ENCODE results near the gene ETV3.

The ETV3 gene

GRCh38 chr1:157145076-157145475 lies 6.9 kb upstream of the ETV3 start:
- no peak overlapping the region for H3K4me3 ChIP-seq (ENCODE audit: low read depth, low read length)
- TF ChIP-seq, protein P1, sequence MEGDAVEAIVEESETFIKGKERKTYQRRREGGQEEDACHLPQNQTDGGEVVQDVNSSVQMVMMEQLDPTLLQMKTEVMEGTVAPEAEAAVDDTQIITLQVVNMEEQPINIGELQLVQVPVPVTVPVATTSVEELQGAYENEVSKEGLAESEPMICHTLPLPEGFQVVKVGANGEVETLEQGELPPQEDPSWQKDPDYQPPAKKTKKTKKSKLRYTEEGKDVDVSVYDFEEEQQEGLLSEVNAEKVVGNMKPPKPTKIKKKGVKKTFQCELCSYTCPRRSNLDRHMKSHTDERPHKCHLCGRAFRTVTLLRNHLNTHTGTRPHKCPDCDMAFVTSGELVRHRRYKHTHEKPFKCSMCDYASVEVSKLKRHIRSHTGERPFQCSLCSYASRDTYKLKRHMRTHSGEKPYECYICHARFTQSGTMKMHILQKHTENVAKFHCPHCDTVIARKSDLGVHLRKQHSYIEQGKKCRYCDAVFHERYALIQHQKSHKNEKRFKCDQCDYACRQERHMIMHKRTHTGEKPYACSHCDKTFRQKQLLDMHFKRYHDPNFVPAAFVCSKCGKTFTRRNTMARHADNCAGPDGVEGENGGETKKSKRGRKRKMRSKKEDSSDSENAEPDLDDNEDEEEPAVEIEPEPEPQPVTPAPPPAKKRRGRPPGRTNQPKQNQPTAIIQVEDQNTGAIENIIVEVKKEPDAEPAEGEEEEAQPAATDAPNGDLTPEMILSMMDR (IDR thresholded peaks at IDR 0.05; ENCODE audit: low read depth, low read length, missing control alignments): no peak
- H3K27me3 ChIP-seq (replicated peaks): no peaks in the 10 kb centered on the region
- H3K36me3 ChIP-seq (replicated peaks): no peaks in the 10 kb centered on the region
- no peak for DNase-seq
- no peak overlapping the region for H3K27ac ChIP-seq
- in situ Hi-C loops (cut with HindIII; ENCODE audit: low pct_ligation_motif_present, low sequenced_read_pairs): no loop called here

DNA sequence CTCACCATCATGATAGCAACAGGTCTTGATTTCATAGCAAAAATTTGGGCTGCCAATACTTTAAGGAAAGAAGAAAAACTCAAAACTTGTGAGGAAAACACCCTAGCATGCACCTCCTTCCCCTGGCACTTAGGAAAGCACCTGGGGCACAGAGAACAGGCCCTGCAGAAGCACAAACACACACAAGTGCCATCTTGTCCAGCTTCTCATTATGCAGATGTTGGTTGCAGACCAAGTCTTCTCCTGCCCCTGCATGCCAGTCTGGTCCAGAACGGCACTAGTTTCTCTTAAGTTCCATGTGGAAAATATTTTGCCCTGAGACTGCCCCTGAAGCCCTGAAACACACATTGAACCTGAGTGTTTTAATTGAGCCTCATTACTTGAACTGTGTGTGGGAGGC lies 6.3 kb upstream of the ETV3 start:
- in situ Hi-C loops (cut with HindIII; ENCODE audit: low pct_ligation_motif_present, low sequenced_read_pairs): no loop called here
- no peak overlapping the region for H3K4me3 ChIP-seq (ENCODE audit: low read depth, low read length)
- H3K27ac ChIP-seq: no peak overlapping the region
- H3K27me3 ChIP-seq (replicated peaks): no peaks in the 10 kb centered on the region
- no peak for DNase-seq
- TF ChIP-seq, protein P1 (IDR thresholded peaks at IDR 0.05; ENCODE audit: low read depth, low read length, missing control alignments): no peak
- no peaks in the 10 kb centered on the region for H3K36me3 ChIP-seq (replicated peaks)

- Histone ChIP-seq H3K27ac (no peak overlapping the region), H3K4me3 (ENCODE audit: low read depth, low read length) (no peak overlapping the region), H3K36me3 (replicated peaks) (no peaks in the 10 kb centered on the region), H3K27me3 (replicated peaks) (no peaks in the 10 kb centered on the region)
- in situ Hi-C loops (cut with HindIII; ENCODE audit: low pct_ligation_motif_present, low sequenced_read_pairs): no loop called here
- TF ChIP-seq, protein P1 (IDR thresholded peaks at IDR 0.05; ENCODE audit: low read depth, low read length, missing control alignments): no peak
- DNase-seq: no peak
These were observed 4.7 kb upstream of the ETV3 start for GRCh38 chr1:157142765-157143423.

DNA sequence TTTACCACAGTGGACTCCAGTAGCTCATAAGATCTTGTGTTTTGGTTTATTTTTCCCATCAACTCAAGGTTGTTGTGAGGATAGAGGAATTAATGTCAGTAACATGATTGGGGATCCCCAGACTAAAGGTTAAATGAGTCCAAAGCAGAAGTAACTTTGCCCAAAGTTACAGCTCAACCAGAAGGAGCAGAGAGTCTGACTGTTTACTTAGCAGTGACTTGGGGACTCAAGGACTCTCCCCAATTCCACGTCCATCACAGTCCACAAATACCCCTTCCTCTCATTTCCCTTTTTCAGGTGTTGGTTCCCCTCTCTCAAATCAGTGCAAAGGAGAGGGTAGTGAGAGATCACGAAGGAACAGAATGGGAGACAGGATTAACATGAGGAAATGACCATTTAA lies 4.0 kb upstream of the ETV3 start:
- in situ Hi-C loops (cut with HindIII; ENCODE audit: low pct_ligation_motif_present, low sequenced_read_pairs): no loop called here

GRCh38 chr1:157141212-157141855 lies 3.1 kb upstream of the ETV3 start:
- TF ChIP-seq, protein P1 (IDR thresholded peaks at IDR 0.05; ENCODE audit: low read depth, low read length, missing control alignments): no peak
- no peak overlapping the region for H3K4me3 ChIP-seq (ENCODE audit: low read depth, low read length)
- no peaks in the 10 kb centered on the region for H3K27me3 ChIP-seq (replicated peaks)
- DNase-seq: no peak
- H3K27ac ChIP-seq: no peak overlapping the region
- H3K36me3 ChIP-seq (replicated peaks): no peaks in the 10 kb centered on the region
- in situ Hi-C loops (cut with HindIII; ENCODE audit: low pct_ligation_motif_present, low sequenced_read_pairs): no loop called here

More for the DNA sequence above, 4.0 kb upstream of the ETV3 start:
- no peak overlapping the region for H3K4me3 ChIP-seq (ENCODE audit: low read depth, low read length)
- H3K36me3 ChIP-seq (replicated peaks): no peaks in the 10 kb centered on the region
- no peaks in the 10 kb centered on the region for H3K27me3 ChIP-seq (replicated peaks)
- TF ChIP-seq, protein P1 (IDR thresholded peaks at IDR 0.05; ENCODE audit: low read depth, low read length, missing control alignments): no peak
- DNase-seq: no peak
- no peak overlapping the region for H3K27ac ChIP-seq

Data from brain microvascular endothelial cell (primary cell).